T-cell (primary cell): Measurements from ENCODE around the gene IFNL1. TPM values are rescaled to one million over a fixed set of nuclear protein-coding genes. Genes with fewer than 3 reads are reported as not detected.
"Not testable (repeated sequence)": the region's sequence is repeated elsewhere in the genome, so short reads cannot be mapped to it uniquely, and the experiment has no call there.

Experiments
- ATAC-seq, 4 experiments: fragments of 200-7000 bp in 3 of 4; fragments of 150-1000 bp in 1 of 4; cut with Tn5 transposase; replicated peaks in 1 of 4; 1 replicate in 3 of 4; 2 replicates in 1 of 4; pipeline ENCODE4 v1.10.0; 2021; ENCODE audit warnings: moderate library complexity in 3 of 4, mild to moderate bottlenecking in 2 of 4, moderate number of reproducible peaks in 1 of 4
- CTCF ChIA-PET, 2 donors: fragments of 300-600 bp; sonication (Branson Sonifier 250); formaldehyde crosslinking; loops; one replicate each; lab custom pipeline; 2022; ENCODE audit warnings: antibody characterized with exemption in 2 of 2; lab: Charles Lee
- POLR2A ChIA-PET, 2 donors: fragments of 300-600 bp; sonication (Branson Sonifier 250); formaldehyde crosslinking; loops; one replicate each; lab custom pipeline; 2022; ENCODE audit warnings: antibody characterized with exemption in 2 of 2; lab: Charles Lee
- DNase-seq, 35 experiments: peaks; one replicate each; pipeline versions ENCODE4 v3.0.0 to v3.0.0-alpha.2; 2013 to 2023
- H3K27ac ChIP-seq: one replicate; pipeline ENCODE4 v1.5.1; 2013; ENCODE audit warnings: low read length
- H3K27me3 ChIP-seq, 2 experiments: replicated peaks in 1 of 2; 1 replicate in 1 of 2; 2 replicates in 1 of 2; pipeline versions ENCODE4 v1.6.1 to v1.7.0; 2013; ENCODE audit warnings: low read length in 1 of 2, mixed read lengths in 1 of 2; ENCODE audit not compliant: control insufficient read depth in 2 of 2, insufficient read depth in 2 of 2; ENCODE audit errors: extremely low read depth in 1 of 2
- H3K36me3 ChIP-seq, 2 donors: 1 replicate in 1 of 2; 2 replicates in 1 of 2; pipeline versions ENCODE4 v1.6.1 to v1.7.0; 2013; ENCODE audit warnings: low read length in 1 of 2; ENCODE audit not compliant: control insufficient read depth in 2 of 2, insufficient read depth in 1 of 2; ENCODE audit errors: extremely low read depth in 1 of 2
- H3K4me1 ChIP-seq, 2 experiments: 1 replicate in 1 of 2; 2 replicates in 1 of 2; pipeline versions ENCODE4 v1.6.1 to v1.7.0; 2013; ENCODE audit warnings: low read length in 2 of 2, mixed read lengths in 1 of 2; ENCODE audit not compliant: insufficient read depth in 2 of 2, control insufficient read depth in 1 of 2; ENCODE audit errors: extremely low read depth in 1 of 2
- H3K4me3 ChIP-seq, 2 donors: 1 replicate in 1 of 2; 2 replicates in 1 of 2; pipeline versions ENCODE4 v1.5.1 to v1.7.0; 2013; ENCODE audit warnings: mild to moderate bottlenecking in 2 of 2, low read length in 1 of 2, moderate library complexity in 1 of 2; ENCODE audit not compliant: control insufficient read depth in 1 of 2; ENCODE audit errors: extremely low read depth in 1 of 2
- H3K9me3 ChIP-seq: 2 replicates; pipeline ENCODE4 v1.7.0; 2013
- H3K27ac Mint-ChIP-seq, 2 donors: one replicate each; pipeline ENCODE4 v1.8.0; 2020 to 2021; ENCODE audit warnings: mild to moderate bottlenecking in 2 of 2, mixed read lengths in 2 of 2
- H3K27me3 Mint-ChIP-seq, 2 donors: one replicate each; pipeline ENCODE4 v1.8.0; 2021 to 2022; ENCODE audit warnings: mixed read lengths in 2 of 2
- H3K36me3 Mint-ChIP-seq: one replicate; pipeline ENCODE4 v1.8.0; 2021; ENCODE audit warnings: mixed read lengths
- H3K4me1 Mint-ChIP-seq, 3 donors: one replicate each; pipeline ENCODE4 v1.8.0; 2020 to 2022; ENCODE audit warnings: mixed read lengths in 3 of 3, mild to moderate bottlenecking in 1 of 3
- H3K4me3 Mint-ChIP-seq, 3 donors: one replicate each; pipeline ENCODE4 v1.8.0; 2020 to 2022; ENCODE audit warnings: mild to moderate bottlenecking in 3 of 3, mixed read lengths in 3 of 3, moderate library complexity in 3 of 3
- H3K9me3 Mint-ChIP-seq, 3 donors: one replicate each; pipeline ENCODE4 v1.8.0; 2020 to 2022; ENCODE audit warnings: mixed read lengths in 3 of 3
- WGBS: methylation state at CpG from one replicate; pipeline ENCODE4 v1.1.5; 2013; ENCODE audit warnings: missing lambda C conversion rate; ENCODE audit not compliant: insufficient coverage; 5-methylcytosine and 5-hydroxymethylcytosine counted together
- total RNA-seq, 35 experiments: library from RNA in 6 of 35; stranded (reverse) in 6 of 35; fragments of 120-200 nt in 1 of 35; gene quantifications; one replicate each; pipeline versions ENCODE4 v1.2.1 to v1.2.4 and lab custom pipeline; 2013 to 2026

Gene IFNL1
- total RNA-seq, 5 donors from 2014 or later (not counting 1 experiment from before 2014, with no cell fraction given): 0.49 TPM; not detected in 4

DNA sequence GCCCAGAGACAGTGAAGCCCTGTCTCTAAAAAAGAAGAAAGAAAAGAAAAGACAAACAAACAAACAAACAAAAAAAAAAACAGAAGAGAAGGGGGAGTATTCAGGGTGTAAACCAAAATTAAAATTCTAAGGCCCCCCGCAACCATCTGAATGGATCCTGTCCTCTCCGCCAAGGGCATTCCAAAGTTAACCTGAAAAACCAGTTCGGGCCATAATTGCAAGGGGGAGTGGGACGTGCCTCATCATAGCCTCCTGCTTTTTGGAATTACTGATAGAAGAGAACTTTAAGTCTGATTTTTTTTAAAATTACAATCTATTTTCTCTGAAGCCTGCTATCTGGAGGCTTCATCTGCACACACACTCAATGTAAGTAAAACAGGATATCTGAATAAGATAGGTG lies 33.7 kb upstream of the IFNL1 start:
- DNase-seq: no peak
- no peaks in the 10 kb centered on the region for H3K9me3 ChIP-seq
- Mint-ChIP-seq H3K4me1 (peaks cover 8 to 14% (median 14%) of the 10 kb centered on the region in 3 donors), H3K36me3 (no peaks in the 10 kb centered on the region), H3K4me3 (no peak overlapping the region), H3K9me3 (no peaks in the 10 kb centered on the region), H3K27ac (no peak overlapping the region), H3K27me3 (peaks cover 26 to 48% of the 10 kb centered on the region in 2 donors)
- peaks cover 0 to 20% of the 10 kb centered on the region in 2 experiments for H3K4me1 ChIP-seq
- CTCF ChIA-PET: no interaction called here
- POLR2A ChIA-PET: interaction anchor here in 1 of 2 donors (0.7 kb wide), 1 partner anchor 881 kb away, joined by 3 read pairs; no protein-coding TSS in a partner anchor
- WGBS: no CpG with 5 or more reads among the region's 4 CpGs
- H3K27me3 ChIP-seq: peaks cover 7 to 48% of the 10 kb centered on the region in 2 experiments
- no peak overlapping the region for H3K4me3 ChIP-seq
- no peak overlapping the region for H3K27ac ChIP-seq
- no peaks in the 10 kb centered on the region for H3K36me3 ChIP-seq
- ATAC-seq: no peak

DNA sequence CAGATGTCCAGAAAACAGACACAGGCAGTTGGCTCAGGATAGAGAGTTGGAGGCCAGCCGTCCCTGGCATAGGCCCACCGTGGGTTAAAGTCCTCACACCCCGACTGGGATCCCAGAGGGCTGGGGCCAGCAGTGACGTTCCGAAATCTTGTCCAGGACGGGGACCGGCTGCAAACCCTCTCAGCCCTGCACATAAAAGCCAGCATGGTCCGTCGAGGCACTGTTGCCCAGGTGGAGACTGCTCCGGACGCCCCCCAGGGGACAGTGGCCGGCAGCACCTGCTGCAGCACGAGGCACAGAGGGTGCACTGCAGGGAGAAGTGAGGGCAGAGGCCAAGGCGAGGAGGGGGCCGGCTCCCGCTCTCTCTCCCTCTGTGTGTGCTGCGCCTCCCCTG lies 32.3 kb upstream of the IFNL1 start:
- ChIA-PET POLR2A (no interaction called here), CTCF (no interaction called here)
- no peaks in the 10 kb centered on the region for H3K36me3 ChIP-seq
- Mint-ChIP-seq H3K27me3 (peaks cover 26 to 48% of the 10 kb centered on the region in 2 donors), H3K27ac (no peak overlapping the region), H3K36me3 (no peaks in the 10 kb centered on the region), H3K4me3 (peak overlapping the region in 1 of 3 donors; percentile 59), H3K4me1 (peaks cover 8 to 11% (median 8%) of the 10 kb centered on the region in 3 donors), H3K9me3 (no peaks in the 10 kb centered on the region)
- H3K27ac ChIP-seq: no peak overlapping the region
- DNase-seq (no peak), ATAC-seq (no peak)
- H3K27me3 ChIP-seq: peaks cover 7 to 48% of the 10 kb centered on the region in 2 experiments
- H3K4me1 ChIP-seq: peaks cover 0 to 16% of the 10 kb centered on the region in 2 experiments
- no peak overlapping the region for H3K4me3 ChIP-seq
- 31% methylated on average over 17 of the region's 17 CpGs for WGBS
- no peaks in the 10 kb centered on the region for H3K9me3 ChIP-seq

GRCh38 chr19:39264306-39265290 lies 31.6 kb upstream of the IFNL1 start:
- peaks cover 0 to 16% of the 10 kb centered on the region in 2 experiments for H3K4me1 ChIP-seq
- no peaks in the 10 kb centered on the region for H3K9me3 ChIP-seq
- Mint-ChIP-seq H3K9me3 (no peaks in the 10 kb centered on the region), H3K27me3 (peaks cover 26 to 48% of the 10 kb centered on the region in 2 donors), H3K36me3 (no peaks in the 10 kb centered on the region), H3K4me3 (peak overlapping the region in 1 of 3 donors; percentile 29), H3K4me1 (peaks cover 8 to 11% (median 8%) of the 10 kb centered on the region in 3 donors), H3K27ac (no peak overlapping the region)
- peaks cover 7 to 51% of the 10 kb centered on the region in 2 experiments for H3K27me3 ChIP-seq
- no peaks in the 10 kb centered on the region for H3K36me3 ChIP-seq
- 13% methylated on average over 102 of the region's 102 CpGs for WGBS
- ChIA-PET CTCF (no interaction called here), POLR2A (no interaction called here)
- ATAC-seq (peak in 3 of 4 experiments; percentile 19 to 34 (median 23)), DNase-seq (no peak)
- no peak overlapping the region for H3K4me3 ChIP-seq
- no peak overlapping the region for H3K27ac ChIP-seq

DNA sequence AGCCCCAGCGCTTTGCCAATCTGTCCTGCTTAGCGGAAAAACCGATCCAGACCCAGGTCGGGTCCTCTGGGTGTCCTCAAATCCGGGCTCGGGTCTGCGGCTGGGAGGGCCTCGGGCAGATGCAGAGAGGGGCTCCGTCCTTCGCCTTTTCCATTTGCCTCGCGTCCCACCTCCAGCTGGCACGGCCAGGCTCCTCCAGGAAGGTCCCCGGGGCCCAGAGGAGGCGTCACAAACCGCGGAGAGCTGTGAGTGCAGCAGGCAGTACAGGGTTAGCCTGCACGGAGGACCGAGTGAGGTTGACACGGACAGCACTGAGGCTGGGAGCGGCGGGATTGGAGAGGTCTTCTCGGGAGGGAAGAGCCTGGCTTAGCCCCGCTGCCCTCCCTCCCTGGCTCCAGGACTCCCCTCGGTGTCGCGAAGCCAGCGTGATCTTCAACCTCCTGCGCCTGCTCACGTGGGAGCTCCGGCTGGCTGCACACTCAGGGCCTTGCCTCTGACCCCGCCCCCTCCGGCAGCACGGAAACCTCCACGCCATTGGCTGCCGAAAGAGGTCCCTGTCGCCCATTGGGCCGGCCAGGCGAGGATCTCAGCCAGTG lies 30.8 kb upstream of the IFNL1 start:
- CTCF ChIA-PET: interaction anchor here in 1 of 2 donors (0.6 kb wide), 2 partner anchors 65 to 431 kb away, joined by 3 to 4 read pairs; no protein-coding TSS in a partner anchor
- no peak overlapping the region for H3K27ac Mint-ChIP-seq
- Histone ChIP-seq H3K4me1 (peaks cover 0 to 16% of the 10 kb centered on the region in 2 experiments), H3K27me3 (peaks cover 7 to 52% of the 10 kb centered on the region in 2 experiments), H3K27ac (no peak overlapping the region), H3K9me3 (no peaks in the 10 kb centered on the region), H3K36me3 (no peaks in the 10 kb centered on the region), H3K4me3 (no peak overlapping the region)
- DNase-seq (peak in 1 of 35 experiments; percentile 24), ATAC-seq (peak in 1 of 4 experiments; percentile 21)
- H3K27me3 Mint-ChIP-seq: peaks cover 30 to 46% of the 10 kb centered on the region in 2 donors
- no peaks in the 10 kb centered on the region for H3K36me3 Mint-ChIP-seq
- H3K4me1 Mint-ChIP-seq: peaks cover 8 to 11% (median 8%) of the 10 kb centered on the region in 3 donors
- POLR2A ChIA-PET: no interaction called here
- H3K9me3 Mint-ChIP-seq: no peaks in the 10 kb centered on the region
- 54% methylated on average over 37 of the region's 39 CpGs for WGBS
- H3K4me3 Mint-ChIP-seq: peak overlapping the region in 1 of 3 donors; percentile 37

- H3K4me3 Mint-ChIP-seq, H3K9me3 Mint-ChIP-seq, DNase-seq, CTCF ChIA-PET, H3K36me3 ChIP-seq, H3K36me3 Mint-ChIP-seq, H3K9me3 ChIP-seq, POLR2A ChIA-PET, H3K4me3 ChIP-seq, H3K27ac Mint-ChIP-seq, H3K27ac ChIP-seq: not testable (repeated sequence)
- ATAC-seq: peak in 2 of 4 experiments; percentile 59 to 62
- Histone ChIP-seq H3K27me3 (peaks cover 4 to 37% of the 10 kb centered on the region in 2 experiments), H3K4me1 (peaks cover 0 to 16% of the 10 kb centered on the region in 2 experiments)
- H3K27me3 Mint-ChIP-seq: peaks cover 21 to 38% of the 10 kb centered on the region in 2 donors
- peaks cover 8 to 11% (median 8%) of the 10 kb centered on the region in 3 donors for H3K4me1 Mint-ChIP-seq
- no CpG with 5 or more reads among the region's 1 CpG for WGBS
Observed at GRCh38 chr19:39268085-39268484, 28.1 kb upstream of the IFNL1 start, which contains the start of gene IFNL2. Gene IFNL2 (plus strand): TSS chr19:39268396. CDS start chr19:39268569, 173 bp downstream.
